ENCODE results near the gene PIGC. TPM values are rescaled to one million over a fixed set of nuclear protein-coding genes. Genes with fewer than 3 reads are reported as not detected.
A peak's percentile ranks its signal among the peaks of the same experiment; 100 is the strongest.

Gene PIGC
- total and polyA plus RNA-seq, 4 experiments from 2014 or later: 48.9 to 132 (median 79.2) TPM

DNA sequence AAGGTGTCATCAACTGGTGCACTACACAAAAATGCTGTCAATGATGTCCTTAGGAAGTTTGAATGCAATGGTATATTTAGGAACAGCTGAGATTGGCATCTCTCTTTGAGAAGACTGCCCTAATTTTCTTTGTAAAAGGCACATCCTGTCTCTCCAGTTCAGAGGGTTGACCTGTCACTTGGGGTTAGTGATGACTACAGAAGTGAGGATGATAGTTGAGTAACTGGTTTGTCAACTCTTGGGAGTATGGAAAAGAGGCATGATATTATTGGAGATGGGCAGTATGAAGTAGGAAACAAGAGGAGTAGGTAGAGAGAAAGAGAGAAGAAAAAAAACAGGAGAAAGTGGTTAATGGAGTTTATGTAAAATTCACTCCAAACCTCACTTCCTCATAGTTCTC is 40.4 kb upstream of the PIGC start:
- intact Hi-C loops (cut with micrococcal nuclease): no loop called here

DNA sequence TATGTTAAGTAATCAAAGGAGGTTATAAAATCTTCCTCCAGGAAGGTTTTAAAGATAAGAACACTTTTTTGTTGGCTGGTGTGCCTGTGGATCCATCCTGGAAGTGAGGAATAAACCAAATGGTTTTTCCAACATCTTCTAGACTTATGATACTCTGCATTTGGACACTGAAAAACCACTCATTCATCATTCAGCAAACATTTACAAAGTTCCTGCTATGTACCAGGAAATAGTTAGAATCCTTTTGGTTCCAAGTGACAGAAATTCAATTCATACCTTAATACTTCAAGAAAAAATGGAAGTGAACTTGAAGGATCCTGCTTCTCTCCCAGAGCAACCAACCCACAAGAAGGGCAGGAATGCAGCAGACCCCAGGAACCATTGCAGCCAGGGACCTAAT is 39.6 kb upstream of the PIGC start:
- H3K4me3 ChIP-seq (ENCODE audit: low read length in 2 of 2): no peak overlapping the region
- ChIA-PET POLR2A (ENCODE audit: partially characterized antibody) (no interaction called here), CTCF (ENCODE audit: partially characterized antibody) (no interaction called here)
- Mint-ChIP-seq H3K27ac (no peak overlapping the region), H3K4me1 (peaks cover 9 to 25% (median 16%) of the 10 kb centered on the region in 4 donors), H3K4me3 (no peak overlapping the region), H3K27me3 (peaks cover 0 to 3% of the 10 kb centered on the region in 2 donors), H3K36me3 (no peaks in the 10 kb centered on the region), H3K9me3 (no peaks in the 10 kb centered on the region)
- no peak overlapping the region for H3K27ac ChIP-seq (ENCODE audit: low read depth, low read length)
- no peaks in the 10 kb centered on the region for H3K9me3 ChIP-seq (ENCODE audit: control insufficient read depth in 1 of 2, low read length in 2 of 2)
- no peak for DNase-seq
- H3K36me3 ChIP-seq (ENCODE audit: insufficient read depth, low read length): no peaks in the 10 kb centered on the region
- peaks cover 12% of the 10 kb centered on the region for H3K4me1 ChIP-seq (ENCODE audit: insufficient read depth, low read length)
- intact Hi-C loops (cut with micrococcal nuclease): no loop called here
- no peaks in the 10 kb centered on the region for H3K27me3 ChIP-seq (ENCODE audit: insufficient read depth, low read length)

More for the DNA sequence above, 40.4 kb upstream of the PIGC start:
- no peaks in the 10 kb centered on the region for H3K9me3 Mint-ChIP-seq
- no peak for DNase-seq
- ChIA-PET POLR2A (ENCODE audit: partially characterized antibody) (no interaction called here), CTCF (ENCODE audit: partially characterized antibody) (no interaction called here)
- H3K36me3 ChIP-seq (ENCODE audit: insufficient read depth, low read length): no peaks in the 10 kb centered on the region
- no peaks in the 10 kb centered on the region for H3K9me3 ChIP-seq (ENCODE audit: control insufficient read depth in 1 of 2, low read length in 2 of 2)
- peaks cover 9 to 25% (median 16%) of the 10 kb centered on the region in 4 donors for H3K4me1 Mint-ChIP-seq
- no peaks in the 10 kb centered on the region for H3K36me3 Mint-ChIP-seq
- no peak overlapping the region for H3K27ac ChIP-seq (ENCODE audit: low read depth, low read length)
- no peaks in the 10 kb centered on the region for H3K27me3 ChIP-seq (ENCODE audit: insufficient read depth, low read length)
- H3K27me3 Mint-ChIP-seq: peaks cover 0 to 3% of the 10 kb centered on the region in 2 donors
- H3K4me3 ChIP-seq (ENCODE audit: low read length in 2 of 2): no peak overlapping the region
- peak overlapping the region in 1 of 7 donors; percentile 65 for H3K27ac Mint-ChIP-seq
- peaks cover 12% of the 10 kb centered on the region for H3K4me1 ChIP-seq (ENCODE audit: insufficient read depth, low read length)
- H3K4me3 Mint-ChIP-seq: no peak overlapping the region

DNA sequence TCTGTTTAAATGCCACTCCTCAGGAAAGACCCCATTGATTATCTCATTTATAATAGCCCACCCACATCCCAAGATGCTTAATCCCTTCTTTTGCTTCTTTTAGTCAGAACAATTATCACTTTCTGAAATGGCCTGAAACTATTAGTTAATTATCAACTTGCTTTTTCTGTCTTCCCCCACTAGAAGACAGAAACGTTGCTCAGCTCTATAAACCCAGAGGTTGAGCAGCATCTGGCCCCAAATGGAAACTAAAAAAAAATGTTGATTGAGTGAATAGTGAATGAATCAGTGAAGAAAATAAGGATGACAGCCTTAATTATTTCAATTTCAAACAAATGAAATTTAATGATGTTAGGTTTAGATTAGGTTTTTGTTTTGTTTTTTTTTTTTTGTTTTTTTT is 38.2 kb upstream of the PIGC start:
- no peak for DNase-seq
- Mint-ChIP-seq H3K27me3 (peaks cover 0 to 4% of the 10 kb centered on the region in 2 donors), H3K9me3 (no peaks in the 10 kb centered on the region), H3K4me1 (peaks cover 4 to 16% (median 8%) of the 10 kb centered on the region in 4 donors), H3K4me3 (no peak overlapping the region), H3K27ac (no peak overlapping the region), H3K36me3 (no peaks in the 10 kb centered on the region)
- intact Hi-C loops (cut with micrococcal nuclease): no loop called here
- H3K27me3 ChIP-seq (ENCODE audit: insufficient read depth, low read length): no peaks in the 10 kb centered on the region
- ChIA-PET POLR2A (ENCODE audit: partially characterized antibody) (no interaction called here), CTCF (ENCODE audit: partially characterized antibody) (interaction anchor here (1.2 kb wide), 1 partner anchor 52 kb away, joined by 3 read pairs; no protein-coding TSS in a partner anchor)
- no peaks in the 10 kb centered on the region for H3K36me3 ChIP-seq (ENCODE audit: insufficient read depth, low read length)
- H3K4me1 ChIP-seq (ENCODE audit: insufficient read depth, low read length): peaks cover 2% of the 10 kb centered on the region
- H3K4me3 ChIP-seq (ENCODE audit: low read length in 2 of 2): no peak overlapping the region
- H3K9me3 ChIP-seq (ENCODE audit: control insufficient read depth in 1 of 2, low read length in 2 of 2): no peaks in the 10 kb centered on the region
- H3K27ac ChIP-seq (ENCODE audit: low read depth, low read length): no peak overlapping the region

DNA sequence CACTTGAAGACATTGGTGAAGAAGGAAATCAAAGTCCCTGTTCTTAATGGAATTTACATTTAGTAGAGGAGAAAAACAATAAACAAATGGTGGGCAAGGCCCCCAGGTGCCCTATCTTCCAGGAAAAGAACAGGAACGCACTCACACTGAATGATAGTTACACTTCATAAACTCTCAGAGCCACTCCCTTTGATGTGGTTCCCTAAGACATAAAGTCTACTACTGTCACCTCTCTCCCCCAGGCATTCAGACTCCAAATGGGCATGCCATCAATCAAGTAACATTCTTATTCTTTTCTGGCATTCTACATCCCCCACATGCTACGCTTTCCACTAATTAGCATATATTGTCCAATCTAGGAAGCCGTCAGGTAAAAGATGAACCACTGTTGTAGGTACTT is 36.6 kb upstream of the PIGC start:
- Mint-ChIP-seq H3K27ac (no peak overlapping the region), H3K4me1 (peaks cover 4 to 16% (median 7%) of the 10 kb centered on the region in 4 donors), H3K9me3 (no peaks in the 10 kb centered on the region), H3K27me3 (peaks cover 0 to 4% of the 10 kb centered on the region in 2 donors), H3K36me3 (no peaks in the 10 kb centered on the region), H3K4me3 (no peak overlapping the region)
- CTCF ChIA-PET (ENCODE audit: partially characterized antibody): no interaction called here
- no peak for DNase-seq
- Histone ChIP-seq H3K4me3 (ENCODE audit: low read length in 2 of 2) (no peak overlapping the region), H3K27me3 (ENCODE audit: insufficient read depth, low read length) (no peaks in the 10 kb centered on the region), H3K36me3 (ENCODE audit: insufficient read depth, low read length) (no peaks in the 10 kb centered on the region), H3K27ac (ENCODE audit: low read depth, low read length) (no peak overlapping the region), H3K4me1 (ENCODE audit: insufficient read depth, low read length) (no peaks in the 10 kb centered on the region), H3K9me3 (ENCODE audit: control insufficient read depth in 1 of 2, low read length in 2 of 2) (no peaks in the 10 kb centered on the region)
- intact Hi-C loops (cut with micrococcal nuclease): no loop called here
- POLR2A ChIA-PET (ENCODE audit: partially characterized antibody): no interaction called here

DNA sequence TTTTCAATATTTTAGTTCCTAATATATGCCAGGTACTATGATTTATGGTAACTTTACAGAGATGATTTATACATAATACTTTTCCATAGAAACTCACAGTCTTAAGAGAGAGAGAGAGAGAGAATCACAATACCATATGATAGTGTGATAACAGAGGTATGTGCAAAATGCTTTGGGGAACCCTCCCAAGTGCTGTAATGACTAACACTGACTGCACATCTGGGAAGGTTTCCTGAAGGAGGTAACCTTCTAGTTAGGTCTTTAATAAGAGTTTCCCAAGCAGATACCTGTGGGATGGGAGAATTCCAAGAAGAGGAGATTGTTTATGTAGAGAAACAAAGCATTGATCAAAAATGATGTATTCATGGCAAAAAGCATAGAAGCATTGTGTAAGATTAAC is 34.6 kb upstream of the PIGC start:
- Mint-ChIP-seq H3K27me3 (peaks cover 0 to 4% of the 10 kb centered on the region in 2 donors), H3K9me3 (no peaks in the 10 kb centered on the region), H3K27ac (no peak overlapping the region), H3K4me3 (no peak overlapping the region), H3K36me3 (no peaks in the 10 kb centered on the region), H3K4me1 (peaks cover 0 to 6% (median 4%) of the 10 kb centered on the region in 4 donors)
- no peak for DNase-seq
- Histone ChIP-seq H3K4me3 (ENCODE audit: low read length in 2 of 2) (no peak overlapping the region), H3K27me3 (ENCODE audit: insufficient read depth, low read length) (no peaks in the 10 kb centered on the region), H3K9me3 (ENCODE audit: control insufficient read depth in 1 of 2, low read length in 2 of 2) (no peaks in the 10 kb centered on the region), H3K27ac (ENCODE audit: low read depth, low read length) (no peak overlapping the region), H3K4me1 (ENCODE audit: insufficient read depth, low read length) (no peaks in the 10 kb centered on the region), H3K36me3 (ENCODE audit: insufficient read depth, low read length) (no peaks in the 10 kb centered on the region)
- CTCF ChIA-PET (ENCODE audit: partially characterized antibody): no interaction called here
- intact Hi-C loops (cut with micrococcal nuclease): no loop called here
- POLR2A ChIA-PET (ENCODE audit: partially characterized antibody): no interaction called here

DNA sequence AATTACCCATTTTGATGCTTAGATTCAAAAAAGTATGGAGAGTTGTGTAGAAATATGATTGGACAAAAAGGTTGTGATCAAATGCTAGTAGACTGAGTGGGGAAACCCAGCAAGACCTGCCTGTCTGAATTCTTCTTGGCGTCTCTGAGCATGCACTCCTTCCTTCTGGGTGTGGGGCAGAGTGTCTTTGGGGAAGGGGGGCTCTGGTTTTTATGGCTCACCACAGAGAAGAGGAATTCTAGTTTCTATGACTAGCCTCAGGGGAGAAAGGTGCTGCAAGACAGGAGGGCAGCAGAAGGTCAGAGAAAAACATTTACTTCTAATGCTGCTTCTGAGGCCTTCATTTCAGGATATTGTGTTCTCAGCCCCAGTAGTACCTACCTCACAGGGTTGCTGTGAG is 33.9 kb upstream of the PIGC start:
- no peaks in the 10 kb centered on the region for H3K4me1 ChIP-seq (ENCODE audit: insufficient read depth, low read length)
- H3K9me3 Mint-ChIP-seq: no peaks in the 10 kb centered on the region
- ChIA-PET POLR2A (ENCODE audit: partially characterized antibody) (no interaction called here), CTCF (ENCODE audit: partially characterized antibody) (no interaction called here)
- peaks cover 0 to 4% of the 10 kb centered on the region in 2 donors for H3K27me3 Mint-ChIP-seq
- H3K4me1 Mint-ChIP-seq: peaks cover 0 to 6% (median 4%) of the 10 kb centered on the region in 4 donors
- no peak overlapping the region for H3K27ac Mint-ChIP-seq
- no peaks in the 10 kb centered on the region for H3K27me3 ChIP-seq (ENCODE audit: insufficient read depth, low read length)
- H3K36me3 Mint-ChIP-seq: no peaks in the 10 kb centered on the region
- H3K9me3 ChIP-seq (ENCODE audit: control insufficient read depth in 1 of 2, low read length in 2 of 2): no peaks in the 10 kb centered on the region
- no peak for DNase-seq
- intact Hi-C loops (cut with micrococcal nuclease): no loop called here
- no peak overlapping the region for H3K4me3 ChIP-seq (ENCODE audit: low read length in 2 of 2)
- no peak overlapping the region for H3K27ac ChIP-seq (ENCODE audit: low read depth, low read length)
- no peak overlapping the region for H3K4me3 Mint-ChIP-seq
- H3K36me3 ChIP-seq (ENCODE audit: insufficient read depth, low read length): no peaks in the 10 kb centered on the region

DNA sequence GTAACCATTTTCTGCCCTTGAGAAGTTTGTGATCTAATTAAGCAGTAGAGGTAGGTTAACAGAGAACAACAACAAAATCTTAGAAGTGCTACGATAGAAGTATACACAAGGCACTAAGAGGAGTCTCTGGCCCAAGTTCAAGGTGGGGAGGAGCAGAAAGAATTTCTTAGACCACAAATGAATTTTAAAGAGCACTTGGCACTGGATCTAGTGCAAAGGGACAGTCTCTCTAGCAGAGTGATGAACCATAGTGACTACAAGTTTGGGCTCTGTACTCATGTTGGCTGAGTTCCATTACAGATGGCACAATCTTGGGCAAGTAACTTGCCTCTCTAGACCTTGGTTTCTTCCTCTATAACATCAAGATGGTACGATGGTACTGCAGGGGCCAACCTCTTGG is 33.3 kb upstream of the PIGC start:
- no peak for DNase-seq
- POLR2A ChIA-PET (ENCODE audit: partially characterized antibody): no interaction called here

More for the DNA sequence above, 33.3 kb upstream of the PIGC start:
- Histone ChIP-seq H3K9me3 (ENCODE audit: control insufficient read depth in 1 of 2, low read length in 2 of 2) (no peaks in the 10 kb centered on the region), H3K4me1 (ENCODE audit: insufficient read depth, low read length) (no peaks in the 10 kb centered on the region), H3K4me3 (ENCODE audit: low read length in 2 of 2) (no peak overlapping the region), H3K27me3 (ENCODE audit: insufficient read depth, low read length) (no peaks in the 10 kb centered on the region), H3K27ac (ENCODE audit: low read depth, low read length) (no peak overlapping the region), H3K36me3 (ENCODE audit: insufficient read depth, low read length) (no peaks in the 10 kb centered on the region)
- CTCF ChIA-PET (ENCODE audit: partially characterized antibody): no interaction called here
- Mint-ChIP-seq H3K27ac (no peak overlapping the region), H3K36me3 (no peaks in the 10 kb centered on the region), H3K4me1 (peaks cover 0 to 6% (median 4%) of the 10 kb centered on the region in 4 donors), H3K4me3 (no peak overlapping the region), H3K9me3 (no peaks in the 10 kb centered on the region), H3K27me3 (peaks cover 0 to 4% of the 10 kb centered on the region in 2 donors)
- intact Hi-C loops (cut with micrococcal nuclease): no loop called here
